RCC 7860 (cell line): Measurements from ENCODE around the gene CKB.
"Not testable (repeated sequence)": the region's sequence is repeated elsewhere in the genome, so short reads cannot be mapped to it uniquely, and the experiment has no call there.

ENCODE experiments used
- DNase-seq: peaks from one replicate; pipeline ENCODE4 v3.0.0-alpha.2; 2015; ENCODE audit warnings: low spot score
- FAIRE-seq: peaks from 2 replicates; lab custom pipeline; 2012; peaks lifted over from hg19 to GRCh38; lab: Jason Lieb, UNC

The CKB gene

GRCh38 chr14:103514596-103515421 lies 7.8 kb downstream of the CKB start:
- no peak for FAIRE-seq

GRCh38 chr14:103512701-103513611 lies 9.7 kb downstream of the CKB start:
- FAIRE-seq (no peak), DNase-seq (no peak)

More at GRCh38 chr14:103514596-103515421, 7.8 kb downstream of the CKB start:
- no peak for DNase-seq

- not testable (repeated sequence) for DNase-seq, FAIRE-seq
Measured at GRCh38 chr14:103512180-103512579, 10.4 kb downstream of the CKB start.

GRCh38 chr14:103510724-103511693 lies 11.6 kb downstream of the CKB start:
- FAIRE-seq (no peak), DNase-seq (no peak)

- DNase-seq (no peak), FAIRE-seq (no peak)
Measured at GRCh38 chr14:103509864-103510723, 12.5 kb downstream of the CKB start.

GRCh38 chr14:103508521-103509329 lies 13.9 kb downstream of the CKB start:
- no peak for FAIRE-seq

GRCh38 chr14:103507751-103508150 lies 14.9 kb downstream of the CKB start:
- no peak for DNase-seq
- no peak for FAIRE-seq

More at GRCh38 chr14:103508521-103509329, 13.9 kb downstream of the CKB start:
- no peak for DNase-seq

- DNase-seq (no peak), FAIRE-seq (no peak)
Measured at GRCh38 chr14:103504991-103505565, 17.6 kb downstream of the CKB start.

GRCh38 chr14:103503296-103503695 lies 19.3 kb downstream of the CKB start:
- no peak for DNase-seq
- FAIRE-seq, result no peak

GRCh38 chr14:103502877-103503276 lies 19.8 kb downstream of the CKB start:
- FAIRE-seq (no peak), DNase-seq (no peak)

- DNase-seq, result no peak
Measured at GRCh38 chr14:103501921-103502669, 20.5 kb downstream of the CKB start.

GRCh38 chr14:103501041-103501870 lies 21.4 kb downstream of the CKB start:
- FAIRE-seq, result no peak
- DNase-seq, result no peak

More at GRCh38 chr14:103501921-103502669, 20.5 kb downstream of the CKB start:
- no peak for FAIRE-seq

GRCh38 chr14:103500148-103500990 lies 22.3 kb downstream of the CKB start:
- no peak for FAIRE-seq
- peak; percentile 26 for DNase-seq

GRCh38 chr14:103499709-103500108 lies 22.9 kb downstream of the CKB start:
- DNase-seq (no peak), FAIRE-seq (no peak)

GRCh38 chr14:103496776-103497175 lies 25.9 kb downstream of the CKB start:
- DNase-seq (no peak), FAIRE-seq (no peak)

- FAIRE-seq, result no peak
Measured at GRCh38 chr14:103495854-103496253, 26.8 kb downstream of the CKB start.

More at GRCh38 chr14:103495854-103496253, 26.8 kb downstream of the CKB start:
- DNase-seq, result no peak
